HG03064 (cell line): Measurements from ENCODE around the gene TBL1Y.
"Not testable (repeated sequence)": the region's sequence is repeated elsewhere in the genome, so short reads cannot be mapped to it uniquely, and the experiment has no call there.

ENCODE experiments used
- ATAC-seq: cut with Tn5 transposase; IDR thresholded peaks from one replicate; pipeline ENCODE4 v1.9.1; 2021; ENCODE audit warnings: low read depth; ENCODE audit not compliant: unreplicated experiment

TBL1Y gene

DNA sequence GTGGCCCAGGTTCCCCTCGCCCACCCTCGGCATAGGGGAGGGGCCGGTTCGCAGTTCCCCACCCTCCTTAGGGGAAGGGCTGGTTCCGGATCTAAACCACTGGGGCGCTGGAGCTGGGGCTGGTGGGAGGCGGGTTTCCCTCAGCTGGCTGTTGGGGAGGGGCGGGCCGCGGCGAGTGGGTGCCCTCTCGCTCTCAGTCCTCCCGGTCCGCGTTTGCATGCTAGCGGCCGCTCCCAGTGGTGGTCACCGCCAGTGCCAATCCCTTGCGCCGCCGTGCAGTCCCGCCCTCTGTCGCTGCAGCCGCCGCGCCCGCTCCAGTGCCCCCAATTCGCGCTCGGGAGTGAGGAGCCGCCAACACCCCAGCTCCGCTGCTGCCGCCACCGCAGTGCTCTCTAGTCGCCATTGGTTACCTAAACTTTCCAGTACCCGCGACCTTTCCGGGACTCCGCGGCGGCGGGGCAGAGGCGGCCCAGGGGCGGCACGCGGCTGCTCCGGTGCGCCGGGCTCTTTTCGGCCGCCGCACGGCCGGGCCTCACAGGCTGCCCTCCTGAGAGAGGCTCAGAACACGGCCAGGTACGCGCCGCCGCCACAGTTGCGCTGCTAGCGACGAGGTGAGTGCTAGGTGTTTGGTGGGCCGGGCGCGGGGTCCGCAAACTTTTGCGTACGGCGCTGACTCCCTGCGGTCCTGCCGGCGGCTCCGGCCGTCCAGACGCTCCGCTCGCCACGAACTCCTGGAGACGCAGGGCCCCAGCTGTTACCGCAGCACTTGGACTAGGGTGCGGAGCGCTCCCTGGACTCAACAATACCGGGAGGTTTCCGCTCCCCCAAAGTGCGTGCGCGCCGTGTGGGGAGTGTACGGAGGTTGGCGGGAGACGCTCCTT lies at the start of gene TBL1Y:
TBL1Y (plus strand) TSS at position 326 of the 881 bp plus-strand sequence. CDS start 114,388 bp downstream, outside the sequence.
- ATAC-seq, result no peak

- no peak for ATAC-seq
These were observed 16.0 kb upstream of the TBL1Y start for GRCh38 chrY:6894496-6894895.

GRCh38 chrY:6895236-6895635 lies 15.3 kb upstream of the TBL1Y start:
- no peak for ATAC-seq

DNA sequence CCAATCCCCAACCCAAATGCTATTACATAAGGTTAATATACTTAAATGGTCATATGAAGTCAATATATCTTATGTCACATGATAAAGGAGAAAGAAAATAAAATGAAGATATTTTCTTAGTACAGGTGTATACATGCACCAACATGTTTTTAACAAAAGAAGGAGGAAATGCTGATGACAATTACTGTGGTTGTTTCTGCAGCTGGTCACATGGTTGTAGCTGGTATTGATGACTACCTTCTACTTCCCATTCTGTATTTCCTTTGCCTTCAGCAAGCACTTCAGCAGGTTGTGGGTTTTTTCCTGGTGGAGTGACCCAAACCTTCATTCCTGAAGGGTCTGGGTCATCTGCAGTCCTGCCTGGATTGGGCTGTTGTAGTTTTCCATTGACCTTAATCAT lies 8.4 kb upstream of the TBL1Y start:
- ATAC-seq, result not testable (repeated sequence)

GRCh38 chrY:6907591-6907990 lies 2.9 kb upstream of the TBL1Y start:
- no peak for ATAC-seq

- ATAC-seq, result not testable (repeated sequence)
These were observed 2.5 kb upstream of the TBL1Y start for GRCh38 chrY:6908021-6908420.

- ATAC-seq, result no peak
These were observed 1.4 kb upstream of the TBL1Y start for GRCh38 chrY:6909118-6909521.

GRCh38 chrY:6909856-6910255 lies 641 bp upstream of the TBL1Y start:
- ATAC-seq, result no peak

- ATAC-seq, result no peak
These were observed 870 bp downstream of the TBL1Y start, which contains the start of gene AMELY for GRCh38 chrY:6911253-6911881. AMELY (minus strand) TSS chrY:6911752; CDS start chrY:6872608, 39,144 bp downstream.

DNA sequence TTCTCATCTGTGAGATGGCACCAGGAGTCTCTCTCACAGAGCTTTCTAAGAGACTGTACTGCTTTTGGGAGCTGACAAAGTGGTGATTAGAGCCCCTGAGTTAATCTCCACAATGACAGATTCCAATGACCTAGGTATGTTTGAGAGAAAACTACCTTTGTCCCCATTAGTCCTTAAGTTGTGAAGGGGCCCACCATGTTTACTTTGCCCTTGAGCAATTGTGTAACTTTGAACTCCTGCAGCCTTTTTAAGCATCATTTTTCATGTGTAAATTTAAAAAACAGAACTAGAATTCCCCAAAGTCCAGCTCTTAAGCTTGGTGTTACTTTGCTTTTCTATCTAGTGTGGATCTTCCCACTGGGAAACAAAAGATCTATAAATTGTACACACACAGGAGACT lies 2.9 kb downstream of the TBL1Y start:
- ATAC-seq, result no peak

DNA sequence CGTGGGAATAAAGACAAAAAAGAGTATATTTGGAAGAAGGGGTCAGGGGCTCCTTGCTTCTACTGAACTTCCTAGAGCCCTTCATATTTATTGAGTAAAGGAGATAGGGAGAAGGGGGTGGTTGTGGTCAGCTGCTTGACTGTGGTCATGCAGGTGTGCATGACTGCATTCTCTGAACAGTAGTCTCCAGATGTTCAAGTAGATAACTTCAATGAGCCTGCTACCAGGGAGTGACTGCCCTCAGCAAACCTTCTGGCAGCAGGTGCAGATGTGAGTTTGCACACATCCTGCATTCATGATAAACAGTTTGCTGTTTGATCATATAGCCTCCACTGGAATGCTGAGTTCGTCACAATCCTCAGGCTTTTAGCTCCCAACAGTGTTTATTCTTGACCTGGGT lies 10.6 kb downstream of the TBL1Y start:
- no peak for ATAC-seq

GRCh38 chrY:6928265-6928664 lies 17.8 kb downstream of the TBL1Y start:
- no peak for ATAC-seq

DNA sequence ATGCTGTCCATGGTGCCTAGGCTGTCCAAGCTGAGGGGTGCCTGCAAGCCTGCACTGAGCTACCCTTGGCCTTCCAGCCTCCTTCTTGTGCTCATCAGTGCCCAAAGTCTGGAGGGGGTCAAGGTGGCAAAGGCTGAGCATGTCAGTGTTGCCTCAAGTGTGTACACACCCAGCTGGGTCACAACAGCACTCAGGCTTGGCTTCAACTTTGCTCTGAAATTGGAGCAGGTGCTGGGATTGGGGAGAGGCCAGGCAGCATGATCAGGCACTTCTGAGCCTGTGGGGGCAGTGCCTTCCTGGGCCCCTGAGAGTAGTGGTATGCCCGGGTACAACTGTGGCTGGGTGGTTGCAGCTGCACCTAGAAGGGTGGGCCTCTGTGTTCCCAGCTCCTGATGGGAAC lies 18.7 kb downstream of the TBL1Y start:
- no peak for ATAC-seq

GRCh38 chrY:6931779-6932396 lies 21.4 kb downstream of the TBL1Y start:
- no peak for ATAC-seq

GRCh38 chrY:6935497-6935896 lies 25.0 kb downstream of the TBL1Y start:
- ATAC-seq, result no peak

GRCh38 chrY:6947695-6948094 lies 37.2 kb downstream of the TBL1Y start:
- ATAC-seq, result no peak

- no peak for ATAC-seq
These were observed 37.9 kb downstream of the TBL1Y start for GRCh38 chrY:6948378-6948777.

GRCh38 chrY:6949947-6950346 lies 39.5 kb downstream of the TBL1Y start:
- ATAC-seq, result no peak

- no peak for ATAC-seq
These were observed 54.2 kb downstream of the TBL1Y start for GRCh38 chrY:6964732-6965131.

DNA sequence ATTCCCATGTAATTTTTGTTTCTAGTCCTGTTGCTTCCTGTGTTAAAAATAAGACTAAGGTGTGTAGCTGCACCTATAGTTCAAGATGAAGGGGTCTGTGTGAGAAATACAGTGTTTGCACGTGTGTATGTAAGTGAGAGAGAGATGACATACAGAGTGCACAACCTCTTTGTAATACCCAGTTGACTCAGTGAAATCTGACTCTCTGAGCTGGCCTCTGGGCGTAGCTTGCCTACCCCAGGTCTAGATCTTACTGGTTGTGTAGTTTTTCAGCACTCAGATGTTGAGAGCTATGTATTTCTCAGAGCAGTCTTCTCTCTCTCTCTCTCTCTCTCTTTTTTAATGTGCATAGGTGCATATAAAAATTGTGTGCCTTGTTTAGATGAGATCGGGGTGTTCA lies 56.0 kb downstream of the TBL1Y start:
- no peak for ATAC-seq

DNA sequence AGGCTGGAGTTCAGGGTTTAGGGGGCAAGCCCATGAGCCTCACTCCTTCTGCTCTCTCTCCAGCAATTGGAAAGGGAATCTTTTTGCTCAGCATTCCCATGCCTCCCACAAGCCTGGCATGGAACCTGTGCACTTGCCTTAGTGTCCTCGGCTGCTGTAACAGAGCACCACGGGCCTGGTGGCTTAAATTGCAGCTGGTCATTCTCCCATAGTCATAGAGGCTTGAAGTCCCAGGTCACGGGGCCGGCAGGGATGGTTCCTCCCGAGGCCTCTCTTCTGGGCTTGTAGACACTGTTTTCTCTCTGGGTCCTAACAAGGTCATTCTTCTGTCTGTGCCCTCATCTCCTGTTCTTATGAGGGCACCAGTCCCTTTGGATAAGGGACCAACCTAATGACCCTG lies 57.2 kb downstream of the TBL1Y start:
- ATAC-seq, result no peak
